ENCODE results near the gene PRKCH. TPM values are rescaled to one million over a fixed set of nuclear protein-coding genes. Genes with fewer than 3 reads are reported as not detected.

Gene PRKCH
- polyA plus RNA-seq, 1 donor from 2014 or later, result 2.0 TPM

- Histone ChIP-seq H3K9me2 (ENCODE audit: insufficient read depth, low read length) (no peaks in the 10 kb centered on the region), H3K27me3 (ENCODE audit: insufficient read depth, low read depth, low read length) (no peaks in the 10 kb centered on the region), H3K36me3 (ENCODE audit: insufficient read depth, low read length) (no peaks in the 10 kb centered on the region), H3K9me3 (ENCODE audit: low read length) (no peaks in the 10 kb centered on the region), H3K4me3 (ENCODE audit: low read length) (no peak overlapping the region), H3K4me2 (ENCODE audit: low read length) (no peak overlapping the region), H3K79me2 (replicated peaks; ENCODE audit: insufficient read depth, low read length) (no peaks in the 10 kb centered on the region), H3F3A (ENCODE audit: insufficient read depth, low read length, poor library complexity, severe bottlenecking) (no peaks in the 10 kb centered on the region), H4K20me1 (ENCODE audit: insufficient read depth) (no peaks in the 10 kb centered on the region), H3K27ac (ENCODE audit: low read length) (no peak overlapping the region), H2AFZ (ENCODE audit: low read depth, low read length) (no peak overlapping the region), H3K9ac (ENCODE audit: low read length) (no peak overlapping the region)
- TF ChIP-seq SMC3 (conservative IDR thresholded peaks at IDR 0.05; ENCODE audit: poor library complexity) (no peak), EZH2 (IDR thresholded peaks at IDR 0.05; ENCODE audit: borderline replicate concordance, insufficient read depth, low read length, poor library complexity, severe bottlenecking) (no peak)
These were observed 243.3 kb downstream of the PRKCH start for GRCh38 chr14:61564618-61565091.

DNA sequence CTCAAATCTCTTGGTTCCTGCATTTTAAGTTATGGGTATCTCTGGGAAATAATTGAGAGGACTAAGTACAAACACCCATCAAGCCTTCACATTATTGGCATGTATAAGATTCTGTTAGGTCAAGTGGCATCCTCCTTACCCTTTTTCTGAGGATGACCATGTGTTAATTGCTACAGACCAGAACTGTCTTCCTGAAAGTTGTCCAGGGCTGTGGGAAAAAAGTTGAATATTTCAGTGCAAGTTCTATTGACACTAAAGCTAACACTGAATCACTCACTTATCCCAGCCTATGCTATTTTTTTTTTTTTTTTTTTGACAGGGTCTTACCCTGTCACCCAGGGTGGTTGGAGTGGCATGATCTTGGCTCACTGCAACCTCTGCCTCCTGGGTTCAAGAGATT, 243.8 kb downstream of the PRKCH start:
- Histone ChIP-seq H2AFZ (ENCODE audit: low read depth, low read length) (no peak overlapping the region), H3K27me3 (ENCODE audit: insufficient read depth, low read depth, low read length) (no peaks in the 10 kb centered on the region), H3K9me3 (ENCODE audit: low read length) (no peaks in the 10 kb centered on the region), H3K79me2 (replicated peaks; ENCODE audit: insufficient read depth, low read length) (no peaks in the 10 kb centered on the region), H3K4me2 (ENCODE audit: low read length) (no peak overlapping the region), H4K20me1 (ENCODE audit: insufficient read depth) (no peaks in the 10 kb centered on the region), H3F3A (ENCODE audit: insufficient read depth, low read length, poor library complexity, severe bottlenecking) (no peaks in the 10 kb centered on the region), H3K9me2 (ENCODE audit: insufficient read depth, low read length) (no peaks in the 10 kb centered on the region), H3K9ac (ENCODE audit: low read length) (no peak overlapping the region), H3K36me3 (ENCODE audit: insufficient read depth, low read length) (no peaks in the 10 kb centered on the region), H3K27ac (ENCODE audit: low read length) (no peak overlapping the region), H3K4me3 (ENCODE audit: low read length) (no peak overlapping the region)
- TF ChIP-seq EZH2 (IDR thresholded peaks at IDR 0.05; ENCODE audit: borderline replicate concordance, insufficient read depth, low read length, poor library complexity, severe bottlenecking) (no peak), SMC3 (conservative IDR thresholded peaks at IDR 0.05; ENCODE audit: poor library complexity) (no peak), EP300 (conservative IDR thresholded peaks at IDR 0.05; ENCODE audit: poor library complexity, severe bottlenecking) (no peak), REST (IDR thresholded peaks at IDR 0.05; ENCODE audit: borderline replicate concordance) (no peak), TAF1 (IDR thresholded peaks at IDR 0.05; ENCODE audit: low read depth) (no peak), MXI1 (conservative IDR thresholded peaks at IDR 0.05; ENCODE audit: poor library complexity, severe bottlenecking) (no peak), POLR2AphosphoS5 (IDR thresholded peaks at IDR 0.05) (no peak)
- TF ChIP-seq, protein P1, sequence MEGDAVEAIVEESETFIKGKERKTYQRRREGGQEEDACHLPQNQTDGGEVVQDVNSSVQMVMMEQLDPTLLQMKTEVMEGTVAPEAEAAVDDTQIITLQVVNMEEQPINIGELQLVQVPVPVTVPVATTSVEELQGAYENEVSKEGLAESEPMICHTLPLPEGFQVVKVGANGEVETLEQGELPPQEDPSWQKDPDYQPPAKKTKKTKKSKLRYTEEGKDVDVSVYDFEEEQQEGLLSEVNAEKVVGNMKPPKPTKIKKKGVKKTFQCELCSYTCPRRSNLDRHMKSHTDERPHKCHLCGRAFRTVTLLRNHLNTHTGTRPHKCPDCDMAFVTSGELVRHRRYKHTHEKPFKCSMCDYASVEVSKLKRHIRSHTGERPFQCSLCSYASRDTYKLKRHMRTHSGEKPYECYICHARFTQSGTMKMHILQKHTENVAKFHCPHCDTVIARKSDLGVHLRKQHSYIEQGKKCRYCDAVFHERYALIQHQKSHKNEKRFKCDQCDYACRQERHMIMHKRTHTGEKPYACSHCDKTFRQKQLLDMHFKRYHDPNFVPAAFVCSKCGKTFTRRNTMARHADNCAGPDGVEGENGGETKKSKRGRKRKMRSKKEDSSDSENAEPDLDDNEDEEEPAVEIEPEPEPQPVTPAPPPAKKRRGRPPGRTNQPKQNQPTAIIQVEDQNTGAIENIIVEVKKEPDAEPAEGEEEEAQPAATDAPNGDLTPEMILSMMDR (IDR thresholded peaks at IDR 0.05; ENCODE audit: poor library complexity, severe bottlenecking), result no peak
